NCI-H82 (cell line): ENCODE results near the gene MDC1.
"Not testable (repeated sequence)": the region's sequence is repeated elsewhere in the genome, so short reads cannot be mapped to it uniquely, and the experiment has no call there.

Source experiments
- DNase-seq: peaks from one replicate; lab custom pipeline; 2025; lab: John Stamatoyannopoulos, UW

The MDC1 gene

GRCh38 chr6:30725713-30726505, 8.8 kb upstream of the MDC1 start:
- DNase-seq: peak; percentile 76

- DNase-seq: peak; percentile 66
Observed at GRCh38 chr6:30724906-30725667, 8.0 kb upstream of the MDC1 start.

GRCh38 chr6:30723843-30724741, 7.0 kb upstream of the MDC1 start:
- DNase-seq: not testable (repeated sequence)

GRCh38 chr6:30723159-30723842, 6.2 kb upstream of the MDC1 start:
- DNase-seq: not testable (repeated sequence)

- peak; percentile 86 for DNase-seq
Observed at GRCh38 chr6:30722280-30723112, 5.4 kb upstream of the MDC1 start.

- not testable (repeated sequence) for DNase-seq
Observed at GRCh38 chr6:30722025-30722279, 4.9 kb upstream of the MDC1 start.

- DNase-seq: peak; percentile 94
Observed at GRCh38 chr6:30721198-30722024, 4.3 kb upstream of the MDC1 start.

GRCh38 chr6:30720738-30721197, 3.7 kb upstream of the MDC1 start:
- DNase-seq: peak; percentile 90

GRCh38 chr6:30719791-30720737, 3.0 kb upstream of the MDC1 start, which contains the start of gene TUBB:
TSS of gene TUBB (plus strand) at chr6:30720352. CDS start at chr6:30720507, 155 bp downstream.
- DNase-seq: peak; percentile 99

GRCh38 chr6:30719356-30719755, 2.3 kb upstream of the MDC1 start:
- DNase-seq: peak; percentile 60

GRCh38 chr6:30717845-30718720, 1.0 kb upstream of the MDC1 start:
- DNase-seq: not testable (repeated sequence)

- no peak for DNase-seq
Observed at GRCh38 chr6:30716879-30717128, 277 bp downstream of the MDC1 start.

GRCh38 chr6:30714263-30714662, 2.8 kb downstream of the MDC1 start:
- DNase-seq: no peak

GRCh38 chr6:30712441-30712945, 4.6 kb downstream of the MDC1 start:
- no peak for DNase-seq

GRCh38 chr6:30711758-30712380, 5.2 kb downstream of the MDC1 start:
- no peak for DNase-seq

GRCh38 chr6:30709101-30709868, 7.8 kb downstream of the MDC1 start:
- no peak for DNase-seq
